ENCODE measurements around the gene CTIF.

CTIF gene

DNA sequence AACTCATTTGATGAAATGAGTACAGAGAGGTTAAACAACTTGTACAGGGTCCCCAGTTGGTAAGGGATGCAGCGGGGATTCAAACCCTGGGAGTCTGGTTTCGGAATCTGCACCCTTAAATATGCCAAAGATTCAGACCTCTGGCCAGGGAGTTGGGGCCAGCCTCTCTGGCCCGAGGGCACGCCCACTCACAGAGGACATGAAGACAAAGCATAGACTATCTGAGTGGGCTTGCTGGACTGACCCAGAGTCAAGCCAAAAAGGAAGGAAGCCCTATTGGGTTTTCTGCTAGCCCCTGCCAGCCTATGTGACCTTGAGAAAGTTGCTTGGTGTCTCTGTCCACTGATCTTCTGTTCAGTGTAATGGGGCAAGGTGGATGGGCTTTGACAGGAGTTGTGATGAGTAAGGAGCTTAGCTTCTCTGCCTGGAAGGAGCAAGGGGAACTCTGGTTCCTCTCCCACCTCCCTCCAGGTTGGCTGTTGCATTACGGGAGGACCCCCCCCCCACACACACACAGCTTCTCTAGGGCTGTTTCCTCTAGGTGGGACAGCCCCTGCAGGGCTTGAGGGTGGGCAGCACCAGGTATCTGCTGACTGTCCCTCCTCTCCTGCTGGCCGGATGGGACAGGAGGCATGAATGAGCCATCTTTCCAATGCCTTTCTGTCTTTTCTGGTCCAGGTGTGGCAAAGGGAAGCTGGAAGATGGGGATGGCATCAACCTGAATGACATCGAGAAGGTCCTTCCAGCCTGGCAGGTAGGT, 131.3 kb downstream of the CTIF start:
- no peak for DNase-seq

- DNase-seq: no peak
These were observed 132.1 kb downstream of the CTIF start for GRCh38 chr18:48670751-48671560.

DNA sequence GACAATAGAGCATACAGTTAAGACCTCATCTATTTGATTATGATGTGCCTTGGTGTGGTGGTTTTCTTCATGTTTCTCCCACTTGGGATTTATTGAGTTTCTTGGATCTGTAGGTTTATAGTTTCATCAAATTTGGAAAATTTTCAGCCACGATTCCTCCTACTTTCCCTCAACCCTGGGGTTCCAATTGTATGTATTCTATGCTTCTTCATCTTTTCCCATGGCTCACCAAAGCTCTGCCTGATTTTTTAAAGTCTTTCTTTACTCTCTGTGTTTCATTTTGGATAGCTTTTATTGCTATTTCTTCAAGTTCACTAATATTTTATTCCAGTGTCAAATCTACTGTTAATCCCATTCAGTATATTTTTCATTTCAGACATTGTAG, 132.7 kb downstream of the CTIF start:
- no peak for DNase-seq

DNA sequence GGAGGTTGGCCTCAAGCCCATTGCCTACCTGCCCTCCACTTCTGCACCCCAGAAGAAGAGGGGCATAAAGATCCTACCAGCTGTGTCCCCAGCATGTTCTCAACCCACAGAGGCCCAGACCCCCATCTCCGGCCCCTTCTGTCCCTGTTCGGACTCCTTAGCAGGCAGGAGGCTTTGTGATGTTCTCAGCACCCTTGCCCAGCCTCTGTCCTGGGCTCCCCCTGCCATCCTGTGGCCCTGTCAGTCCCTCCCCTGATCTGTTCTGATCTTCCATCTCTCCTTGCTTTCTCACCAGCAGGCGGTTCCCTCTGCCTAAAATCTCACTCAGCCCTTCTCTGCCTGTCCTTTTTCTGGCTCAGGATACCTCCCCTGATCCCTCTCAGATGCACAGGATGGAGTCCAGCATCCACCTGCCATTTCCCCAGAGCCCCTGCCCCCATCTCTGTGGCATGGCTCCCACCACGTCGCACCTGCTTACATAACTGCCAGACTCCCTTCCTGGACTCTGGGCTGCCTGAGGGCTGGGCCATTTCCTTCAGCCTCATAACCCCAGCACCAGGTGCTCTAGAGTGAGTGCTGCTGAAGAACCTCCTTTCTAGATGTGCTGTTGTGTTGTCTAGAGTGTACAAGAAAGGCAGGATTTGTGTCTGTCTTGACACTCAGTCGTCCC, 134.0 kb downstream of the CTIF start:
- no peak for DNase-seq

DNA sequence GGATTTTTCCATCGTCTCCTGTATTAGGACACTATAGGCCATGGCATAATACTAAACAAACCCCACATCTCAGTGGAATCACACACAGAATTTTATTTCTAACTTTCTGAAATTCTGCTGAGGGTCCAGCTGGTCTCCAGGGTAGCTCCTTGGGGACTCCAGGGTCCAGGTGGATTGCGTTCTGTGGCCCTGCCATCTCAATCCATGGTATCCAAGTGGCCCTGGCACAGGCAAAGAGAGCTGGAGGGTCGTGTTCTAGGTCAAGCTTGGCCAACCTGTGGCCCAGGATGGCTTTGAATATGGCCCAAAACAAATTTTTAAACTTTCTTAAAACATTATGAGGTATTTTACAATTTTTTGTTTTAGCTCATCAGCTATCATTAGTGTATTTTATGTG, 134.6 kb downstream of the CTIF start:
- no peak for DNase-seq

GRCh38 chr18:48673853-48674721, 135.3 kb downstream of the CTIF start:
- no peak for DNase-seq

- DNase-seq: no peak
These were observed 136.0 kb downstream of the CTIF start for GRCh38 chr18:48674758-48675351.

GRCh38 chr18:48675352-48675761, 136.5 kb downstream of the CTIF start:
- peak; percentile 92 for DNase-seq

GRCh38 chr18:48675912-48676311, 137.1 kb downstream of the CTIF start:
- DNase-seq: no peak

DNA sequence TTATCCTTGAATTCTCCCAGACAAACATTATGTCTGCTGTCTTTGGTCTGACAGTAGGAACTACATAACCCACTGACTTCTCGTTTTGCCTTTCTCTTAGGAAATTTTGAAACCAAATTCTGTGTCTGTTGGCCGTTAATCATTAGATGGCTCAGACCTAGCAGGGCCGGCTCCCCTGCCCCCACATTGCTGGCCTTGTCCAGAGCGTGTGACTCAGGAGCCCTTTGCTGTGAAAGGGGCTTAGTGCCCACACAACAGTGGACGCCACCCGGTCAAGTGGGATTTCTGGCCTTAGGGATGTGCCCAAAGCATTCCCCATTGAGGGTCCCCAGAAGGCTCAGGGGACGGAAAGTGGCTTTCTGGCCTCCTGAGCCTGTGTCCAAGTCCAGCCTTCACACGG, 137.5 kb downstream of the CTIF start:
- DNase-seq: no peak

DNA sequence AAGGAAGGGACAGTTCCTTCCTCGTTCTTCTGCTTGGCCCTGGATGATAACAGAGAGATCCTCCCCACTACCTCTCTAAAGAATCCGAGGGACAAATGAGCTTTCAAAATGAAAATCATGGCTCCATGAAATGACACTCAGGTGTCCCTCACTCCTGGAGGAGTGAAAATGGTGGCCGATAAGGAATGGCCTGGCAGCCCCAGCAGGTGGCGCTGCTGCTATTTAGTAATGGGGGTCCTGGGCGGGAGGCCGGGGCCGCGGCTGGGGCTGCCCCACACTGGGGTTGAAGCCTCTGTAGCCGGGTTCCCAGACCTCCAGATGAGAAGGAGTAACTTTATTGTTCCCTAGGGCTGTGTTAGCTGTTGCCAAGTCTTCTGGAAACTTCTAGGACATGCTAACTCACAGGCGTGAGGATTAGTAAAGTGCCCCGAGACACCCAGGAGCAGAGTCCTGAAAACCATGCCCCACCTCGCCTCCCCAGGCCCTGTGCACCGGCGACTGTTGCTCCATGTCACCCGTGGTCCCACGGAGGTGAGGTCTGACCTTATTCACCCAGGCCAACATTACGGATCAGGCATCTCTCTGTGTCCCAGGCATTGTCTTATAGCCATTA, 138.0 kb downstream of the CTIF start:
- peak; percentile 80 for DNase-seq

DNA sequence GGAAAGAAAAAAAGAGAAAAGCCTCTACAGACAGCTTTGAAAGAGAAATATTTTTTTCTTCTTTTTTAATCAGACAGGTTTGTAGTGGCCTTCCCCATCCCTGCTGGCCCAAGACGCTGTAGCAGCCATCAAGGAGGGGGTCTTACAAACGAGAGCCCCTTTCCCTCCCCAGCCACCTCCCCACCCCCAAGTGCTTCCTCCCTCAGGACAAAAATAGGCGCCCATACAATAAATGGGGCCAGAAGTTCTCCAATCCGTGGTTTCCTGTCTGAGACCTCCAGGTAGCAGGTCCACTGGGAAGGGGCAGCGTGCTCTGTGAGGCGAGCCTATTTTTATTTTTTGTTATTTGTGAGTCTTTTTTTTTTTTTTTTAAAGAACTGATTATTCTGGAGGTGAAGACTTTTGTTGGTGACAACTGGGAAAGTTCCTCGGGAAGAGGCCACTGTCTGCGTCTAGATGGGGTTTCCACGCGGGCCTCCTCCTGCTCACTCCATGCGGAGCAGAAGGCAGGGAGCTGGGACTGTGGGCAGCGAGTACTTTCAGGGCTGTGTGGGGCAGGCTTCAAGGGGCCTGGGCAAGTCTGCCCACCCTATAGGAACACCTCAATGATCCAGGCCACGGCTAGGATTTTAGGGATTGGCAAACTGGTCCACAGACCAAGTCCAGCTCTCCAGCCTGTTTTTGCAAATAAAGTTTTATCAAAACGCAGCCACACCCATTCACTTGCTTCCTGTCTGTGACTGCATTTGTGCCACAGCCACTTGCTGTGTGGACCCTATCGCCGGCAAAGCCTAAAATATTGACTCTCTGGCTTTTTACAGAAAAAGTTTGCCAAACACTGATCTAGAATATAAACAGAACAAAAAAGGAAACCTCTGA, 139.6 kb downstream of the CTIF start:
- no peak for DNase-seq

DNA sequence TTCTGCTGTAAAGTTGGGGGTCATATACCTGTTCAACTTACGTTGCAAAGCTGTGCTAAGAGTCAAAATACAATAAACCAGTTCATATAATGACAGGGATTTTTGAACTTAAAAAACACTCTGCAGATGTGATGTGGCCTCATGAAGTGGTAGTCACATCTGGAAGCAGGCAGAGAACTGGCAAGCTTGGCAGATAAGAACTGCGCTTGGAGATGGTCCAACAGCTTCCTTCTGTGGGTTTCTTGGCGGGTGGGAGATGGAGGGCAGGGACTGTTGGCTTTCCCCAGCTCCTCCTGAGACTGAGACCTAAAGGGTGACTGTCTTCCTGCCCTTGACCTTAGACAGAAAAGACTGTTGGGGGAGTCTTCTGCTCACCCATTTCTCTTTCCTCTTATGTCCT, 140.4 kb downstream of the CTIF start:
- no peak for DNase-seq

- peak; percentile 60 for DNase-seq
These were observed 141.8 kb downstream of the CTIF start for GRCh38 chr18:48680339-48681250.

GRCh38 chr18:48682768-48683167, 143.9 kb downstream of the CTIF start:
- no peak for DNase-seq

- DNase-seq: no peak
These were observed 144.4 kb downstream of the CTIF start for GRCh38 chr18:48683197-48683596.

GRCh38 chr18:48683661-48684060, 144.8 kb downstream of the CTIF start:
- DNase-seq: no peak

- no peak for DNase-seq
These were observed 148.7 kb downstream of the CTIF start for GRCh38 chr18:48687346-48688042.

- no peak for DNase-seq
These were observed 150.1 kb downstream of the CTIF start for GRCh38 chr18:48688961-48689360.

All from retina (tissue), 1 donor.